GM12873 (cell line): ENCODE measurements around the gene KMO.

Experiments used
- TF ChIP-seq, protein P1 (sequence below): IDR thresholded peaks from 2 replicates; pipeline ENCODE4 v1.5.1; 2012; ENCODE audit warnings: low read depth, mild to moderate bottlenecking, moderate library complexity, low read length, control low read depth; ENCODE audit not compliant: insufficient read depth; ENCODE audit errors: missing control alignments

The KMO gene

DNA sequence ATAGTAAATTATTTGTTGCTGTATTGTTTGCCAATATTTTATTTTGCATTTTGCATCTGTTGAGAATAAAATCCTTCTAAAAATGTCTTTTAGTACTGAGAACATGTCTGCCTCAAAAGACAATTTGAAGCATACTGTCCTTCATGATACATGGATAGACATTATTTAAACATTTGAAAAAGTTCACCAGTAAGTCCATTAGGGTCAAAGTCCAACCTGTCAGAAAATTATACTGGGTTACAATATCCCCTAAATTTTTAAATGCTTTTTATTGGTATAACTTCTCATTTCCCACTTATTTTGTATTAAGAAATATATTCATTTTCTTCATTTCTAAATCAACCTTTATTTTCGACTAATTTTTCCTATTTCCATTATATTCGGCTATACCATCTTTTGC is 98.7 kb downstream of the KMO start:
- TF ChIP-seq, protein P1, sequence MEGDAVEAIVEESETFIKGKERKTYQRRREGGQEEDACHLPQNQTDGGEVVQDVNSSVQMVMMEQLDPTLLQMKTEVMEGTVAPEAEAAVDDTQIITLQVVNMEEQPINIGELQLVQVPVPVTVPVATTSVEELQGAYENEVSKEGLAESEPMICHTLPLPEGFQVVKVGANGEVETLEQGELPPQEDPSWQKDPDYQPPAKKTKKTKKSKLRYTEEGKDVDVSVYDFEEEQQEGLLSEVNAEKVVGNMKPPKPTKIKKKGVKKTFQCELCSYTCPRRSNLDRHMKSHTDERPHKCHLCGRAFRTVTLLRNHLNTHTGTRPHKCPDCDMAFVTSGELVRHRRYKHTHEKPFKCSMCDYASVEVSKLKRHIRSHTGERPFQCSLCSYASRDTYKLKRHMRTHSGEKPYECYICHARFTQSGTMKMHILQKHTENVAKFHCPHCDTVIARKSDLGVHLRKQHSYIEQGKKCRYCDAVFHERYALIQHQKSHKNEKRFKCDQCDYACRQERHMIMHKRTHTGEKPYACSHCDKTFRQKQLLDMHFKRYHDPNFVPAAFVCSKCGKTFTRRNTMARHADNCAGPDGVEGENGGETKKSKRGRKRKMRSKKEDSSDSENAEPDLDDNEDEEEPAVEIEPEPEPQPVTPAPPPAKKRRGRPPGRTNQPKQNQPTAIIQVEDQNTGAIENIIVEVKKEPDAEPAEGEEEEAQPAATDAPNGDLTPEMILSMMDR, result no peak

DNA sequence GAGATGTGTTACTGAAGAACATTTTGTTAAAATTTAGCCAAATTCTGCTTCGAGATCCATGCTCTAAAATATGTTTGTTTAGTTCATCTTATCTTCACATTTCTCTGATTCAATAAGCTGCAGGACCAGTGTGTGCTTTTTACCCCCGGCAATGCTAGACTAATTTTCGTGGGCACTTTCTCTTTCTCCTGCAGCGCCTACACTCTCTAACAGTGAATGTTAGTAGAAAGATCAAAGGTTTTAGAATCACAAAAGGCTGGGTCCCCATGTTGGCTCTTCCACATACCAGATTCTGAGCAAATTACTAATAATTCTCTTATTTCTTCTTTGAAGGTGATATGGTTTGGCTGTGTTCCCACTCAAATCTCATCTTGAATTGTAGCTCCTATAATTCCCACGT is 99.5 kb downstream of the KMO start:
- TF ChIP-seq, protein P1, result no peak

DNA sequence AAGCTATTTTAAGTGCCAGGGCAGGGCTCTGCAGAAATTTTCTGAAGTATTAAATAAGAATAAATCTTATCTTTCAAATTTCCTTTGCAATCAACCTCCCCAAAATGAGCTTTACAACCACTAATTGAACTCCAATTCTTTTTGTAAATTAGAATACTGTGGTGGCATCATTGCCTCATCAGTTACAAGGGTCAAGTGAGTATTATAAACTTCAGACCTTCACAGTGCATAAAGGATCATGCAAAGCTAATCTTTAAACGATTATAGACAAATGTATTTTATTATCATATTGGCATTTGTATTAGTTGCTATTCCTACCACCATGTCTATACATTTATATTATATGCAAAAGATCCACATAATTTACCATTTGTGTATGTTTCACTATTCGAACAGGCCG is 100.8 kb downstream of the KMO start:
- TF ChIP-seq, protein P1, result no peak

DNA sequence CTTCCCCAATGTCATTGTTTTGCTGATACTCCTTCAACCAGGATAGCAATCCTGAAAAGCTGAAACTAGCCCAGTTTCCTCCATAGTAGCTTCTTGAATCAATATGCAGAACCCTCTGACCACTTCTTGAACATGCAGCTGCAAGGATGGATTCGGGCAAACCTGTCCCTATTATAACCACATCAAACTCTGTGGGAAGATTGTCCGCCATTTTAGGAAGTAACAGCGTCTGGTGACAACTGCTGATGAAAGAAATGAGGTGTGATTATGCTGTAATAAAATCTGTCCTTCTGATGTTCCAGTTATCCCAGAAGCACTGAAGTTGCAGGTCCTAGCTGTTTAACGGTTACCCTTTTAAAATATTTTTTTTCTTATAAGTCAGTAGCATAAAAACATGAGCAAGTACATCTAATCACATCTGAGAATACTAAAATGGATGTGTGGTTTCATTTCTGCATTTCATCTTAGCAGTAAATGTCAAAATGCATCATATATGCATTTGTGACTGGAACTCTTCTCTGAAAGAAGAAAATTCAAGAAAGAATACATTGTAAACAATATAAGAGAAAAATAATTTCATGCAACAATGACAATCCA is 103.5 kb downstream of the KMO start:
- TF ChIP-seq, protein P1, result no peak

DNA sequence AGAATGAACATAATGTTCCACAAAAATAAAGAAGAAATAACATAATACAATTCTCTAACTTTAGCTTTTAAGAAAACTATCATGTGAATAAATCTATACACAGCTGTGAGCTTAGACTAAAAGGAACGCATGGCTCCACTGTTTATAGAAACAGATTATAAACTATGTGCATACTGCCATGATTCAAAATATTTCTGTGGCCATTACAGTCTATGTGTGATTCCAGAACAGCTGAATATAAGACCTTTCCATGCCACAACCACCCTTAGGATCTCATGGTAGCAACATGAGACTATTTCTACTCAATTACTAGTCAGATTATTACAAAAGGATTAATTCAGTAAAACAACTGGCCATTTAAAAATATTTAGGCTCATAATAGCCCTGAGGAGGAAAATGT is 104.1 kb downstream of the KMO start:
- TF ChIP-seq, protein P1, result no peak

DNA sequence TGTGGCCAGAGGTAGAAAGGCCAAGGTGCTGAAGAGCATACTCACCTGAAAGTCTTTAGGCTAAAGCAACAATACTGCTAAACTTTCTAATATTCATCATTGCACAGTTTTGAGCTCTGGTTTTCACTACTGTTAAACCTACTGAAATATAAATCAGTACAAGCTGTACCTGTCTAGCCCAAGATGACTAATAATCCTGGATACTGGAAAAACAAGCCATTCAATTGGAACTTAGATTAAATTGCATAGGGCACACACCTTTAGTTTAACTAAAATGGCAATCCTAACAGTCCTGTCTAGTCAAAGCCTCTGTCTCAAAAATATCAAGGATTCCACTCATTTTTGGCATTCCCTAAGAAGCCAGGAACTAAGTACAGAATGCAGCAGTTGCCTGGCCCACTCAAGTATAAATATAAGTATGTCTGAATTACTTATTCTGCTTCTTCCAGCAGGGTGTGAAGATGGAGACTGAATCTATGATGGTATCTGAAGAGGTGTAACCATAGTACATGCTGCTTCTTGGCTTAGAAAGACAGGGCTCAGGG is 104.9 kb downstream of the KMO start:
- TF ChIP-seq, protein P1, result no peak

DNA sequence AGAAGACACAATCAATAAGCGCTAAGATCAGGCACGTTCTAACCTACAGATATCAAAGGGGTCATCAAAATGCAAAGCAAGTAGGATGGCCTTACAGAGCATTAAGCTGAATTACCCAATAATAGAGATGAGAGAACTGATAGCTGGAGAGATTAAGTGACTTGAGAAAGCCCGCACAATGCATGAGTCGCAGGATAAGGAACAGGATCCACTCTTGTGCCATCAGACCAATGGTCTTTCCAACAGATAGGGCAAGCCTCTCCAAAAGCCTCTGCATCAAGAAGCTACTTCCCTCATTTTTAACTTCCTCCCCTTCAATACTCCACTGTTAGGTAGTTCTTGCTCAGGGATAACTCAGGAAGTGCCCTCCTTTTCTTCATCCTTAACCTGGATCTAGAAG is 105.4 kb downstream of the KMO start:
- TF ChIP-seq, protein P1, result no peak
